Keratinocyte (primary cell): ENCODE results near the gene BCAP31. TPM values are rescaled to one million over a fixed set of nuclear protein-coding genes. Genes with fewer than 3 reads are reported as not detected.

Experiments
- DNase-seq: peaks from one replicate; pipeline ENCODE4 v3.0.0-alpha.2; 2011; ENCODE audit warnings: low read depth, missing footprints, low spot score
- FAIRE-seq: peaks from 2 replicates; lab custom pipeline; 2011; peaks lifted over from hg19 to GRCh38; lab: Jason Lieb, UNC
- H2AFZ ChIP-seq: 2 replicates; pipeline ENCODE4 v1.6.0; 2012; ENCODE audit warnings: low read length, control low read depth, inconsistent platforms; ENCODE audit not compliant: control insufficient read depth
- H3K27ac ChIP-seq: 2 replicates; pipeline ENCODE4 v1.5.1; 2011; ENCODE audit warnings: low read length; ENCODE audit not compliant: control insufficient read depth, insufficient read depth
- H3K27me3 ChIP-seq: 3 replicates; pipeline ENCODE4 v1.6.0; 2011; ENCODE audit warnings: low read length; ENCODE audit not compliant: control insufficient read depth, insufficient read depth; ENCODE audit errors: extremely low read depth
- H3K36me3 ChIP-seq, 2 experiments: 2 replicates in 1 of 2; 3 replicates in 1 of 2; pipeline ENCODE4 v1.5.1; 2011; ENCODE audit warnings: low read length in 2 of 2, mild to moderate bottlenecking in 1 of 2; ENCODE audit not compliant: control insufficient read depth in 2 of 2, insufficient read depth in 2 of 2; ENCODE audit errors: extremely low read depth in 1 of 2
- H3K4me1 ChIP-seq: 3 replicates; pipeline ENCODE4 v1.5.1; 2011; ENCODE audit warnings: low read length; ENCODE audit not compliant: control insufficient read depth, insufficient read depth; ENCODE audit errors: extremely low read depth
- H3K4me2 ChIP-seq: 3 replicates; pipeline ENCODE4 v1.6.0; 2011; ENCODE audit warnings: low read depth, low read length; ENCODE audit not compliant: control insufficient read depth, insufficient read depth; ENCODE audit errors: extremely low read depth
- H3K4me3 ChIP-seq, 3 experiments: fragments of 200-600 bp in 1 of 3; sonication (generic) in 1 of 3; 2 replicates in 2 of 3; 3 replicates in 1 of 3; pipeline ENCODE4 v1.5.1; 2011 to 2016; ENCODE audit warnings: low read length in 3 of 3, mild to moderate bottlenecking in 3 of 3, control low read depth in 2 of 3, inconsistent platforms in 1 of 3, low read depth in 1 of 3, mixed read lengths in 1 of 3, mixed run types in 1 of 3, moderate library complexity in 1 of 3; ENCODE audit not compliant: control insufficient read depth in 2 of 3, insufficient read depth in 2 of 3; ENCODE audit errors: extremely low read depth in 1 of 3
- H3K79me2 ChIP-seq: 2 replicates; pipeline ENCODE4 v1.6.0; 2012; ENCODE audit warnings: low read length; ENCODE audit not compliant: control insufficient read depth, insufficient read depth
- H3K9ac ChIP-seq: 3 replicates; pipeline ENCODE4 v1.6.0; 2011; ENCODE audit warnings: low read length; ENCODE audit not compliant: control insufficient read depth, insufficient read depth; ENCODE audit errors: extremely low read depth
- H3K9me1 ChIP-seq: 3 replicates; pipeline ENCODE4 v1.6.0; 2011; ENCODE audit warnings: low read length; ENCODE audit not compliant: control insufficient read depth, insufficient read depth; ENCODE audit errors: extremely low read depth
- H3K9me3 ChIP-seq: 2 replicates; pipeline ENCODE4 v1.5.1; 2012; ENCODE audit warnings: low read depth, low read length; ENCODE audit not compliant: control insufficient read depth
- H4K20me1 ChIP-seq: 3 replicates; pipeline ENCODE4 v1.6.0; 2011; ENCODE audit warnings: low read length; ENCODE audit not compliant: control insufficient read depth, insufficient read depth; ENCODE audit errors: extremely low read depth
- CTCF ChIP-seq, 3 experiments: IDR thresholded peaks in 1 of 3; conservative IDR thresholded peaks in 1 of 3; optimal IDR thresholded peaks in 1 of 3; 2 replicates in 2 of 3; 3 replicates in 1 of 3; pipeline versions ENCODE3 to v1.5.1; 2011; ENCODE audit warnings: low read length in 3 of 3, mild to moderate bottlenecking in 3 of 3, moderate library complexity in 2 of 3, control low read depth in 1 of 3, inconsistent platforms in 1 of 3; ENCODE audit not compliant: insufficient read depth in 2 of 3; ENCODE audit errors: extremely low read depth in 1 of 3
- EZH2 ChIP-seq: IDR thresholded peaks from one replicate; pipeline ENCODE4 v1.6.1; 2012; ENCODE audit warnings: inconsistent platforms, mild to moderate bottlenecking, low read length, moderate library complexity
- dilution Hi-C: fragments of 300-500 bp; cut with MboI; formaldehyde crosslinking; loops from one replicate; pipeline ENCODE4 v1.7.0; 2020; ENCODE audit warnings: low sequenced_read_pairs; ENCODE audit not compliant: extremely low pct_ligation_motif_present
- polyA plus RNA-seq, 5 experiments: library from polyadenylated mRNA; depleted of rRNA in 3 of 5; stranded (reverse) in 3 of 5; stranded (forward) in 1 of 5; unstranded in 1 of 5; fragments of >200 nt; gene quantifications; 1 replicate in 1 of 5; 2 replicates in 3 of 5; 3 replicates in 1 of 5; pipeline versions ENCODE4 v1.2.1 to v1.2.3, GENCODE V29; 2011 to 2012; ENCODE audit warnings: missing spikeins in 2 of 5, low read depth in 1 of 5, low replicate concordance in 1 of 5

The BCAP31 gene
- polyA plus RNA-seq, 1 donor (not counting 4 experiments of a cell fraction or from before 2014, with no cell fraction given): 262 TPM

- peaks cover 13% of the 10 kb centered on the region for H3K4me1 ChIP-seq
- H4K20me1 ChIP-seq: no peaks in the 10 kb centered on the region
- H3K9me3 ChIP-seq: peaks cover 4% of the 10 kb centered on the region
- peak overlapping the region in 1 of 3 experiments; percentile 2 for H3K4me3 ChIP-seq
- H2AFZ ChIP-seq: peak overlapping the region; percentile 40
- peak overlapping the region; percentile 33 for H3K9ac ChIP-seq
- H3K36me3 ChIP-seq: peaks cover 0 to 2% of the 10 kb centered on the region in 2 experiments
- no peak for DNase-seq
- no peak for FAIRE-seq
- H3K9me1 ChIP-seq: no peaks in the 10 kb centered on the region
- H3K79me2 ChIP-seq: peaks cover 2% of the 10 kb centered on the region
- peak overlapping the region; percentile 26 for H3K27ac ChIP-seq
- no peaks in the 10 kb centered on the region for H3K27me3 ChIP-seq
- TF ChIP-seq EZH2: no peak
- no peak for TF ChIP-seq CTCF (optimal IDR thresholded peaks at IDR 0.05 in 1 of 3, IDR thresholded peaks at IDR 0.05 in 1 of 3, conservative IDR thresholded peaks at IDR 0.05 in 1 of 3; ENCODE audit: extremely low read depth in 1 of 3, insufficient read depth in 2 of 3, low read length in 3 of 3)
- peak overlapping the region; percentile 41 for H3K4me2 ChIP-seq
- dilution Hi-C loops: no loop called here
Observed at GRCh38 chrX:153766098-153766817, 42.1 kb upstream of the BCAP31 start.

- peak overlapping the region in 2 of 3 experiments; percentile 46 to 57 for H3K4me3 ChIP-seq
- no peaks in the 10 kb centered on the region for H4K20me1 ChIP-seq
- H3K4me1 ChIP-seq: peaks cover 13% of the 10 kb centered on the region
- no peak overlapping the region for H3K27ac ChIP-seq
- DNase-seq: no peak
- FAIRE-seq: no peak
- dilution Hi-C loops: no loop called here
- H2AFZ ChIP-seq: no peak overlapping the region
- no peaks in the 10 kb centered on the region for H3K27me3 ChIP-seq
- peak overlapping the region; percentile 33 for H3K9ac ChIP-seq
- TF ChIP-seq CTCF (optimal IDR thresholded peaks at IDR 0.05 in 1 of 3, IDR thresholded peaks at IDR 0.05 in 1 of 3, conservative IDR thresholded peaks at IDR 0.05 in 1 of 3; ENCODE audit: extremely low read depth in 1 of 3, insufficient read depth in 2 of 3, low read length in 3 of 3) (no peak), EZH2 (no peak)
- H3K9me3 ChIP-seq: peaks cover 4% of the 10 kb centered on the region
- H3K79me2 ChIP-seq: peaks cover 2% of the 10 kb centered on the region
- no peaks in the 10 kb centered on the region for H3K9me1 ChIP-seq
- H3K36me3 ChIP-seq: peaks cover 0 to 2% of the 10 kb centered on the region in 2 experiments
- peak overlapping the region; percentile 41 for H3K4me2 ChIP-seq
Observed at GRCh38 chrX:153765138-153766079, 41.2 kb upstream of the BCAP31 start.
